SK-N-MC (cell line): ENCODE data around the gene IRGM.
"Not testable (repeated sequence)": the region's sequence is repeated elsewhere in the genome, so short reads cannot be mapped to it uniquely, and the experiment has no call there.

Source experiments
- EZH2 ChIP-seq: fragments of 200-600 bp; sonication (generic); IDR thresholded peaks from one replicate; pipeline ENCODE4 v1.6.1; 2017; ENCODE audit warnings: antibody characterized with exemption
- FOXP2 ChIP-seq: optimal IDR thresholded peaks from 2 replicates; pipeline ENCODE3; 2011; ENCODE audit warnings: mild to moderate bottlenecking, moderate library complexity; ENCODE audit not compliant: insufficient read depth; ENCODE audit errors: extremely low read length, control extremely low read depth
- POLR2AphosphoS5 ChIP-seq: IDR thresholded peaks from 2 replicates; pipeline ENCODE4 v1.6.1; 2012; ENCODE audit warnings: mild to moderate bottlenecking, low read depth, low read length, borderline replicate concordance

DNA sequence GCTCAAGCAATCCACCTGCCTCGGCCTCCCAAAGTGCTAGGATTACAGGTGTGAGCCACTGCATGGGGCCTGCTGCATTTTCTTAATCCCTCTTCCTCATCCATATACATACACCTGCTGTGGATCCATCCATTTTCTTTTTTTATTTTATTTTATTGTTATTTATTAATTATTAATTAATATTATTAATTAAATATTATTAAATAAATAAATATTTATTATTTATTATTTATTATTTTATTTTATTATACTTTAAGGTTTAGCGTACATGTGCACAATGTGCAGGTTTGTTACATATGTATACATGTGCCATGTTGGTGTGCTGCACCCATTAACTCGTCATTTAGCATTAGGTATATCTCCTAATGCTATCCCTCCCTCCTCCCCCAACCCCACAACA is 10.4 kb downstream of the IRGM start:
- not testable (repeated sequence) for TF ChIP-seq EZH2, POLR2AphosphoS5, FOXP2
